Type B pancreatic cell (in vitro differentiated cells): ENCODE measurements around the gene CLDND1. TPM values are rescaled to one million over a fixed set of nuclear protein-coding genes. Genes with fewer than 3 reads are reported as not detected.
A peak's percentile ranks its signal among the peaks of the same experiment; 100 is the strongest.

ENCODE experiments used
- DNase-seq: peaks from one replicate; pipeline ENCODE4 v3.0.0; 2021; ENCODE audit warnings: mixed read lengths; ENCODE audit not compliant: unreplicated experiment; ENCODE audit errors: extremely low spot score
- H3K27ac Mint-ChIP-seq: 2 replicates; pipeline ENCODE4 v1.8.0; 2021; ENCODE audit warnings: mild to moderate bottlenecking, mixed read lengths
- H3K27me3 Mint-ChIP-seq: 2 replicates; pipeline ENCODE4 v1.8.0; 2021; ENCODE audit warnings: mixed read lengths
- H3K36me3 Mint-ChIP-seq: 2 replicates; pipeline ENCODE4 v1.8.0; 2021; ENCODE audit warnings: mixed read lengths
- H3K4me1 Mint-ChIP-seq: one replicate; pipeline ENCODE4 v1.8.0; 2021; ENCODE audit warnings: mixed read lengths; ENCODE audit not compliant: unreplicated experiment
- H3K4me3 Mint-ChIP-seq: 2 replicates; pipeline ENCODE4 v1.8.0; 2021; ENCODE audit warnings: mild to moderate bottlenecking, mixed read lengths
- H3K9me3 Mint-ChIP-seq: 2 replicates; pipeline ENCODE4 v1.8.0; 2021; ENCODE audit warnings: mixed read lengths
- total RNA-seq: library from RNA; stranded (reverse); gene quantifications from 2 replicates; pipeline ENCODE4 v1.2.1, GENCODE V29; 2021; ENCODE audit warnings: low replicate concordance
- TF ChIP-seq, protein P1 (sequence below): fragments of 200-600 bp; sonication (generic); conservative IDR thresholded peaks from 2 replicates; pipeline ENCODE4 v1.5.0; 2021; ENCODE audit warnings: antibody characterized with exemption, mild to moderate bottlenecking

The CLDND1 gene
- total RNA-seq, 1 donor from 2014 or later, result 83.1 TPM

DNA sequence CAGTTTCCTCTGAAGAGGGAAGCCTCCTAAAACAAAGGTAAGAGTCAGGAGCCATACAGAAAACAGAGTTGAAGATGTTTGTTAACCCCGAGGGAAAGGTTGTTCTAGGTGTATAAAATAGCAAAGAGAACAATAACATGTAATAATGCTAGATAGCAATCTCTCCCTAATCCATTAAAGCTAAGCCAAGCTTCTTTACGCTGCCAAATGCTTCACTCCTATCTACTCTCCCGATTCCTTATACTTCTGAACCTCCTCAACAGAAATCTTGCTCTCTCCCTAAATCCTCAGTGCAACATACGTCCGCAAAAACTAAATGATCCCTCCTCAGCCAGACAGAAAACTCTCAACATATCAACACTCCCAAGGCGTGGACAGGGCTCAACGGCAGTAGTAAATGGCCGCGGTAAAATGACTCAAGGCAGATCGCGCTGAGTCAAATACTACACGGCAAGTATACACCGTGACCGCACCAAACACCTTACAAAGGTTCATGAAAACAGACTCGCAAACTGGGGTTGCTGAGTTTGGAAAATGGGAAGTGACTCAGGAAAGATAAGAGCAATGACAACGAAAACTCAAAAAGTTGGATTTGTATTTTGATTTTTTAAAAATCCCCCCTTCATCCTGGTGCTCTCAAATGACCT, 682 bp downstream of the CLDND1 start:
- Mint-ChIP-seq H3K27ac (peak overlapping the region; percentile 94), H3K27me3 (no peaks in the 10 kb centered on the region), H3K4me3 (peak overlapping the region; percentile 95), H3K36me3 (peaks cover 34% of the 10 kb centered on the region), H3K4me1 (peaks cover 21% of the 10 kb centered on the region), H3K9me3 (no peaks in the 10 kb centered on the region)
- DNase-seq, result no peak
- TF ChIP-seq, protein P1, sequence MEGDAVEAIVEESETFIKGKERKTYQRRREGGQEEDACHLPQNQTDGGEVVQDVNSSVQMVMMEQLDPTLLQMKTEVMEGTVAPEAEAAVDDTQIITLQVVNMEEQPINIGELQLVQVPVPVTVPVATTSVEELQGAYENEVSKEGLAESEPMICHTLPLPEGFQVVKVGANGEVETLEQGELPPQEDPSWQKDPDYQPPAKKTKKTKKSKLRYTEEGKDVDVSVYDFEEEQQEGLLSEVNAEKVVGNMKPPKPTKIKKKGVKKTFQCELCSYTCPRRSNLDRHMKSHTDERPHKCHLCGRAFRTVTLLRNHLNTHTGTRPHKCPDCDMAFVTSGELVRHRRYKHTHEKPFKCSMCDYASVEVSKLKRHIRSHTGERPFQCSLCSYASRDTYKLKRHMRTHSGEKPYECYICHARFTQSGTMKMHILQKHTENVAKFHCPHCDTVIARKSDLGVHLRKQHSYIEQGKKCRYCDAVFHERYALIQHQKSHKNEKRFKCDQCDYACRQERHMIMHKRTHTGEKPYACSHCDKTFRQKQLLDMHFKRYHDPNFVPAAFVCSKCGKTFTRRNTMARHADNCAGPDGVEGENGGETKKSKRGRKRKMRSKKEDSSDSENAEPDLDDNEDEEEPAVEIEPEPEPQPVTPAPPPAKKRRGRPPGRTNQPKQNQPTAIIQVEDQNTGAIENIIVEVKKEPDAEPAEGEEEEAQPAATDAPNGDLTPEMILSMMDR, result no peak

DNA sequence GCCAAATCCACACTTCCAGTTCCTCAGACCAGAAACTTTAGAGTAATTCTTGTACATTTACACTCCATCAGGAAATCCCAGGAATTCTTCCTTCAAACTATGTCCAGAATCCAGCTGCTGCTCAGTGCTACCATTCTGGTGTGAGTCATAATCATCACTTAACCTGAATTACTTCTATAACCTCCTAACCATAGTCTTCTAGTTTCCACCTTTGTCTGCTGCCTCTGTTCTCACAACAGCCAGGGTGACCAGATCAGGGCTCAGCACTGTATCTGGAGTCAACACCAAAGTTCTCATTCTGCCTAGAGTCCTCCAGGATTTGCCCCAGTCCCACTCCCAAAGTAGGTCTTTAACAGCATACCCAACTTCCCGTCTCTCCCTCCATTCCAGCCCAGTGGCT, 3.4 kb downstream of the CLDND1 start:
- TF ChIP-seq, protein P1, result no peak
- Mint-ChIP-seq H3K9me3 (no peaks in the 10 kb centered on the region), H3K4me1 (peaks cover 21% of the 10 kb centered on the region), H3K4me3 (no peak overlapping the region), H3K27ac (no peak overlapping the region), H3K27me3 (no peaks in the 10 kb centered on the region), H3K36me3 (peaks cover 41% of the 10 kb centered on the region)
- DNase-seq, result no peak

DNA sequence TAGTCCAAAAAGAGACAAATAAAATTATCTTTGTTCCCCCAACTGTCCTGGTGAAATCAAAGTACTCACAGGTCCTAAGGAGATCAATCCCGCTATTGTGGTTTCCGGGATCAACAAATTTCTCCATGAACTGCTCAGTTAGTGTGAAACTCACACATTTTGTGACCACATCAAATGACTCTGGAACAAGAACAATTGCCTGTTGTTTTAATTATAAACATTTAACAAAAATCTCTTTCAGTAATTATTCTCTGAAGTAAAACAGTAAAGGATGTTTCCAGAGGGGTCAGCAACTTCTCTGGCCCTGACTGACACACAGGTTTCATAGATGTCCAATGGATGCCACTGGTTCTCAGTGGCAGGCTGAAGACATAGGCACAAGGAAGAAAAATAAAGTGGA, 3.9 kb downstream of the CLDND1 start:
- Mint-ChIP-seq H3K4me1 (peaks cover 21% of the 10 kb centered on the region), H3K27me3 (no peaks in the 10 kb centered on the region), H3K27ac (no peak overlapping the region), H3K4me3 (no peak overlapping the region), H3K36me3 (peaks cover 41% of the 10 kb centered on the region), H3K9me3 (no peaks in the 10 kb centered on the region)
- TF ChIP-seq, protein P1, result no peak
- DNase-seq, result no peak

DNA sequence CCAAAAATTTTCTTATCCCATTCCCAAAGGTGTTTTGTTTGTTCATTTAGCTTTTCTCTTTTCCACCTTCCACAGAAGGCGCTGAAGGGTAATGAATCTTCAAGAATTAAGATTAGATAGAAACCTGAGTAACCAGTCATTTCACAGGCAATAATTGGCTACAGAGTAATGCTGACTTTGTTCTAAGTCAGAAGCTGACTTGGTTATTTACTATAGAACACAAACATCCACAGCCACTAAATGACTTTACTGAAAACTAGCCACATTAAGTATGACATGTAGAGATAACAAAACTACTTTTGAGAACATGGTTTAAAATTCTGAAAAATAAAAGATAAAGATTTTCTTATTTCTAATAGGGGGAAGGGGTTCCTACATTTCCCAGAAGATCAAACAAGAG, 7.8 kb downstream of the CLDND1 start:
- Mint-ChIP-seq H3K36me3 (peaks cover 25% of the 10 kb centered on the region), H3K4me1 (peaks cover 4% of the 10 kb centered on the region), H3K4me3 (no peak overlapping the region), H3K9me3 (no peaks in the 10 kb centered on the region), H3K27ac (no peak overlapping the region), H3K27me3 (no peaks in the 10 kb centered on the region)
- TF ChIP-seq, protein P1, result no peak
- DNase-seq, result no peak

DNA sequence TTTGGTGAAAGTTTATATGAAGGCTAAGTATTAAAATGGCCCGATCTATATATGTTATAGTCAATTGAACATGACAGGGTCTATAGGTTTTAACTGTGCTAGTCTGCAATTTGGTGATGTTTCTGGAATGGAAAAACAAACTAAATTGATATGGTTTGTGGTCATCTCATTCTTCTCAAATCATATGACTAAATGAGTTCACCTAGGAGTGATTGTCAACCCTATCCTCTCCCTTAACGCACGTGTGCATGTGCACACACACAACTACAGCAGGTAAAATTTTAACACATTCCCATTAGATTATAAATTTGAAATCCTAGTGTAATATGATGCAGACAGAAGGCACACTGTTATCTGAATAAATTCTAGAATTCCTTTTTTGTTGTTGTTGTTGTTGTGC, 9.0 kb downstream of the CLDND1 start:
- TF ChIP-seq, protein P1, result no peak
- Mint-ChIP-seq H3K4me3 (no peak overlapping the region), H3K4me1 (peaks cover 5% of the 10 kb centered on the region), H3K36me3 (peaks cover 14% of the 10 kb centered on the region), H3K9me3 (no peaks in the 10 kb centered on the region), H3K27ac (no peak overlapping the region), H3K27me3 (no peaks in the 10 kb centered on the region)
- DNase-seq, result no peak

DNA sequence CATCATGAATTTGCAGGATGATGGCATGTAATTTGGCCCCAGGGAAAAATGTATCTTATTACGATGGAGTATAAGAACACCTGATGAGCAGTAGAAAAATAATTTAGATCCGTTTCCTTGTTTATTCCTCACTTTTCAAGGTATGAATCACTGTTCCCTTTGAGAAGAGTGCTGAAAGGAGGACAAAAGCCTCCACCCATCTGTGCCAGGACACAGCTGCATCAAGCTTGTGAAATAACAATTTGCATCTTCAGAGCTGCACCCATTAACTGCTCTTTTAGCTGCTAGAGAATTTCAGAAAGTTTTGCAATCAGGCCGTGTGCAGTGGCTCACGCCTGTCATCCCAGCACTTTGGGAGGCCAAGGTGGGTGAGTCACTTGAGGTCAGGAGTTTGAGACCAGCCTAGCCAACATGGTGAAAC, 9.6 kb downstream of the CLDND1 start:
- H3K27me3 Mint-ChIP-seq, result no peaks in the 10 kb centered on the region
- H3K9me3 Mint-ChIP-seq, result no peaks in the 10 kb centered on the region
- no peak for DNase-seq
- peaks cover 9% of the 10 kb centered on the region for H3K36me3 Mint-ChIP-seq
- H3K4me1 Mint-ChIP-seq, result peaks cover 5% of the 10 kb centered on the region
- H3K4me3 Mint-ChIP-seq, result no peak overlapping the region
- TF ChIP-seq, protein P1, result no peak
- peak overlapping the region; percentile 40 for H3K27ac Mint-ChIP-seq
